Urinary bladder (tissue), 4 donors: ENCODE results near the gene KLHDC4. TPM values are rescaled to one million over a fixed set of nuclear protein-coding genes. Genes with fewer than 3 reads are reported as not detected.
"Not testable (repeated sequence)": the region's sequence is repeated elsewhere in the genome, so short reads cannot be mapped to it uniquely, and the experiment has no call there.

Experiments
- DNase-seq: peaks from one replicate; pipeline ENCODE4 v3.0.0-alpha.2; 2015; ENCODE audit errors: extremely low spot score
- H3K27ac ChIP-seq: one replicate; pipeline ENCODE4 v1.5.1; 2013; ENCODE audit warnings: low read depth, mild to moderate bottlenecking, moderate library complexity
- H3K36me3 ChIP-seq: one replicate; pipeline ENCODE4 v1.6.1; 2013; ENCODE audit warnings: mild to moderate bottlenecking, moderate library complexity; ENCODE audit not compliant: insufficient read depth
- H3K4me1 ChIP-seq: one replicate; pipeline ENCODE4 v1.6.1; 2013; ENCODE audit warnings: mild to moderate bottlenecking, moderate library complexity; ENCODE audit not compliant: insufficient read depth
- H3K4me3 ChIP-seq: one replicate; pipeline ENCODE4 v1.5.1; 2013; ENCODE audit warnings: low read depth, low read length
- WGBS: extraction: QIAGEN DNeasy Blood & Tissue Kit; methylation state at CpG from one replicate; pipeline ENCODE4 v1.1.7; 2013; 5-methylcytosine and 5-hydroxymethylcytosine counted together
- polyA plus RNA-seq: library from polyadenylated mRNA; stranded (reverse); fragments of 200-250 nt; gene quantifications from one replicate; pipeline ENCODE4 v1.2.3, GENCODE V29; 2013
- total RNA-seq: library from RNA; depleted of rRNA; stranded (reverse); fragments of >200 nt; gene quantifications from one replicate; pipeline ENCODE4 v1.2.3, GENCODE V29; 2014
- donor health status: healthy with polysubstance abuse.
- donor health status: healthy.

Gene KLHDC4
- total and polyA plus RNA-seq, 2 donors = 21.5 to 23.1 TPM

GRCh38 chr16:87778476-87778829 is 12.7 kb upstream of the KLHDC4 start:
- H3K27ac ChIP-seq = no peak overlapping the region
- WGBS = 92% methylated on average over 13 of the region's 13 CpGs

GRCh38 chr16:87773836-87774235 is 8.1 kb upstream of the KLHDC4 start:
- 90% methylated on average over 16 of the region's 16 CpGs for WGBS
- H3K36me3 ChIP-seq, H3K4me3 ChIP-seq, H3K27ac ChIP-seq, H3K4me1 ChIP-seq, DNase-seq: not testable (repeated sequence)

More at GRCh38 chr16:87778476-87778829, 12.7 kb upstream of the KLHDC4 start:
- DNase-seq = no peak
- H3K4me1 ChIP-seq = no peaks in the 10 kb centered on the region
- H3K36me3 ChIP-seq = no peaks in the 10 kb centered on the region
- no peak overlapping the region for H3K4me3 ChIP-seq

GRCh38 chr16:87767456-87767855 is 1.7 kb upstream of the KLHDC4 start:
- not testable (repeated sequence) for H3K36me3 ChIP-seq, DNase-seq, H3K4me1 ChIP-seq, H3K4me3 ChIP-seq, H3K27ac ChIP-seq
- WGBS = 70% methylated on average over 4 of the region's 4 CpGs

- DNase-seq = no peak
- Histone ChIP-seq H3K27ac (no peak overlapping the region), H3K4me3 (peak overlapping the region; percentile 93), H3K4me1 (no peaks in the 10 kb centered on the region), H3K36me3 (no peaks in the 10 kb centered on the region)
- 39% methylated on average over 17 of the region's 17 CpGs for WGBS
Observed at GRCh38 chr16:87766485-87766797, 655 bp upstream of the KLHDC4 start.

GRCh38 chr16:87765473-87765775 is 362 bp downstream of the KLHDC4 start:
- DNase-seq = no peak
- WGBS = under 1% methylated on average over 32 of the region's 32 CpGs
- Histone ChIP-seq H3K27ac (no peak overlapping the region), H3K4me1 (no peaks in the 10 kb centered on the region), H3K36me3 (no peaks in the 10 kb centered on the region), H3K4me3 (peak overlapping the region; percentile 93)

- peak overlapping the region; percentile 93 for H3K4me3 ChIP-seq
- no peaks in the 10 kb centered on the region for H3K4me1 ChIP-seq
- H3K36me3 ChIP-seq = no peaks in the 10 kb centered on the region
- 28% methylated on average over 14 of the region's 14 CpGs for WGBS
- DNase-seq = no peak
- no peak overlapping the region for H3K27ac ChIP-seq
Observed at GRCh38 chr16:87764600-87765472, 950 bp downstream of the KLHDC4 start.

GRCh38 chr16:87762620-87763019 is 3.2 kb downstream of the KLHDC4 start:
- WGBS = 92% methylated on average over 9 of the region's 9 CpGs
- Histone ChIP-seq H3K27ac (no peak overlapping the region), H3K4me3 (no peak overlapping the region), H3K4me1 (no peaks in the 10 kb centered on the region), H3K36me3 (no peaks in the 10 kb centered on the region)
- DNase-seq = no peak

GRCh38 chr16:87762071-87762571 is 3.7 kb downstream of the KLHDC4 start:
- H3K27ac ChIP-seq = no peak overlapping the region
- H3K4me1 ChIP-seq = no peaks in the 10 kb centered on the region
- no peak overlapping the region for H3K4me3 ChIP-seq
- no peak for DNase-seq
- 86% methylated on average over 14 of the region's 14 CpGs for WGBS
- no peaks in the 10 kb centered on the region for H3K36me3 ChIP-seq

- no peak for DNase-seq
- H3K27ac ChIP-seq = no peak overlapping the region
- H3K4me3 ChIP-seq = no peak overlapping the region
- H3K36me3 ChIP-seq = peaks cover under 1% of the 10 kb centered on the region
- H3K4me1 ChIP-seq = no peaks in the 10 kb centered on the region
- WGBS = 88% methylated on average over 8 of the region's 8 CpGs
Observed at GRCh38 chr16:87761060-87761459, 4.7 kb downstream of the KLHDC4 start.

GRCh38 chr16:87757841-87758426 is 7.9 kb downstream of the KLHDC4 start:
- Histone ChIP-seq H3K4me3 (no peak overlapping the region), H3K4me1 (no peaks in the 10 kb centered on the region), H3K36me3 (peaks cover 4% of the 10 kb centered on the region), H3K27ac (no peak overlapping the region)
- no peak for DNase-seq
- WGBS = 95% methylated on average over 8 of the region's 8 CpGs

- no peak overlapping the region for H3K27ac ChIP-seq
- H3K4me3 ChIP-seq = no peak overlapping the region
- WGBS = 90% methylated on average over 11 of the region's 11 CpGs
- H3K36me3 ChIP-seq = peaks cover 4% of the 10 kb centered on the region
- no peaks in the 10 kb centered on the region for H3K4me1 ChIP-seq
- DNase-seq = no peak
Observed at GRCh38 chr16:87754535-87754934, 11.3 kb downstream of the KLHDC4 start.

GRCh38 chr16:87747626-87748414 is 18.0 kb downstream of the KLHDC4 start:
- no peaks in the 10 kb centered on the region for H3K4me1 ChIP-seq
- no peak overlapping the region for H3K27ac ChIP-seq
- 89% methylated on average over 22 of the region's 22 CpGs for WGBS
- H3K4me3 ChIP-seq = no peak overlapping the region
- H3K36me3 ChIP-seq = no peaks in the 10 kb centered on the region
- no peak for DNase-seq

GRCh38 chr16:87746178-87746577 is 19.6 kb downstream of the KLHDC4 start:
- Histone ChIP-seq H3K27ac (no peak overlapping the region), H3K4me1 (no peaks in the 10 kb centered on the region), H3K36me3 (no peaks in the 10 kb centered on the region), H3K4me3 (no peak overlapping the region)
- WGBS = 90% methylated on average over 8 of the region's 8 CpGs
- DNase-seq = no peak
